Fibroblast of mammary gland (primary cell): ENCODE data around the gene ZKSCAN8.

Experiments used
- DNase-seq: peaks from one replicate; pipeline ENCODE4 v3.0.0-alpha.2; 2010; ENCODE audit warnings: low read depth
- H3K4me3 ChIP-seq: 2 replicates; pipeline ENCODE4 v1.5.1; 2011; ENCODE audit warnings: low read depth, mild to moderate bottlenecking, low read length, moderate library complexity; ENCODE audit not compliant: control insufficient read depth
- CTCF ChIP-seq: conservative IDR thresholded peaks from 2 replicates; pipeline ENCODE4 v1.5.1; 2011; ENCODE audit warnings: low read depth, low read length, inconsistent platforms; ENCODE audit not compliant: control insufficient read depth, insufficient read depth

The ZKSCAN8 gene

GRCh38 chr6:28171271-28171670 lies 29.6 kb downstream of the ZKSCAN8 start:
- no peak for DNase-seq

GRCh38 chr6:28172006-28172405 lies 30.3 kb downstream of the ZKSCAN8 start:
- DNase-seq, result no peak
- TF ChIP-seq CTCF, result no peak
- no peak overlapping the region for H3K4me3 ChIP-seq

More at GRCh38 chr6:28171271-28171670, 29.6 kb downstream of the ZKSCAN8 start:
- no peak for TF ChIP-seq CTCF
- no peak overlapping the region for H3K4me3 ChIP-seq

- DNase-seq, result no peak
- TF ChIP-seq CTCF, result no peak
- no peak overlapping the region for H3K4me3 ChIP-seq
These were observed 34.7 kb downstream of the ZKSCAN8 start for GRCh38 chr6:28176373-28176772.

- no peak for DNase-seq
- no peak overlapping the region for H3K4me3 ChIP-seq
- TF ChIP-seq CTCF, result no peak
These were observed 40.6 kb downstream of the ZKSCAN8 start for GRCh38 chr6:28182255-28182654.

DNA sequence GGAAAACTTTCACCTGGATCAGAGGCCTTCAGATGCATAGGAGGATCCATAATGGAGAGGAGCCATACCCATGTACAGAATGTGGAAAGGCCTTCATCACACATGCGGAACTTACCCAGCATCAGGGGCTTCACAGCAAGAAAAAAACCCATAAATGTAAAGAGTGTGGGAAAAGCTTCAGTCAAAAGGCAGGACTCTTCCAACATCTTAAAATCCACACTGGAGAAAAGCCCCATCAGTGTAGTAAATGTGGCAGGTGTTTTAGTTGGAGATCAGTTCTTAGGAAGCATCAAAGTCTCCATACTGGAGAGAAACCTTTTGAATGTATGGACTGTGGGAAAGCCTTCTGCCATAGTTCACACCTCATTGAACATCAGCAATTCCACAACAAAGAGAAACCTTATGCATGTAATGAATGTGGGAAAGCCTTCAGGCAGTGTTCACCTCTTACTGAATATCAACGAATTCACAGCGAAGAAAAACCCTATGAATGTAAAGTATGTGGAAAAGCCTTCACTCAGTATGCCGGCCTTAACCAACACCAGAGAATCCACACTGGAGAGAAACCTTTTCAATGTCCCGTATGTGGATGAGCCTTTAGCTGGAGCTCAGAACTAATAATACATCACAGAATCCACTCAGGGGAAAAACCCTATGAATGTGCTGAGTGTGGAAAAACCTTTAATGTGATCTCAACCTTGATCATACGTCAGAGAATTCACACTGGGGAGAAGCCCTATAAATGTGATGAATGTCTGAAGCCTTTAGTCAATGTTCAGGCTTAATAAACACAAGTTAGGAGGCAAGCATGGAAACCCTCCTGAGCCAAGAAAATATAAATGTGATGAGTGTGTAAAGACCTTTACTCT lies 46.7 kb downstream of the ZKSCAN8 start:
- DNase-seq, result no peak
- no peak overlapping the region for H3K4me3 ChIP-seq
- TF ChIP-seq CTCF, result no peak

GRCh38 chr6:28200020-28200419 lies 58.3 kb downstream of the ZKSCAN8 start:
- H3K4me3 ChIP-seq, result no peak overlapping the region
- no peak for TF ChIP-seq CTCF
- DNase-seq, result no peak
